ENCODE results near the gene ZNF674.

The ZNF674 gene

DNA sequence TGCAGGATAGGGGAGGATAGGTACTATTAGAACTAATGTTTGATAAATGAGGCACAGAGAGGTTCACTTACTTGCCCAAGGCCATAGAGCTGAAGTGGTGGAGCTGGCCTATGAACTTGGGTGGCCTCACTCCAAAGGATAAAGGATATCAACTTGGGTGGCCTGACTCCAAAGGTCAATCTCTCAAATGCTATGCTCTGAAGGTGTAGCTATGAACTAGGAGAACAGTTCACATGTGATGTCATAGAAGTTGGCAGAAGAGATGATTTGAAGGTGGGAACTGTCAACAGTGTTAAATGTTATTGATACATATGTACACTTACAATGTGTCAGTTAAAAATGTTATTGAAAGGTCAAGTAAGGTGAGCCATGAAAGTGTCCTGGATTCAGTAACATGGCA, 22.2 kb upstream of the ZNF674 start:
- TF ChIP-seq, protein P1, sequence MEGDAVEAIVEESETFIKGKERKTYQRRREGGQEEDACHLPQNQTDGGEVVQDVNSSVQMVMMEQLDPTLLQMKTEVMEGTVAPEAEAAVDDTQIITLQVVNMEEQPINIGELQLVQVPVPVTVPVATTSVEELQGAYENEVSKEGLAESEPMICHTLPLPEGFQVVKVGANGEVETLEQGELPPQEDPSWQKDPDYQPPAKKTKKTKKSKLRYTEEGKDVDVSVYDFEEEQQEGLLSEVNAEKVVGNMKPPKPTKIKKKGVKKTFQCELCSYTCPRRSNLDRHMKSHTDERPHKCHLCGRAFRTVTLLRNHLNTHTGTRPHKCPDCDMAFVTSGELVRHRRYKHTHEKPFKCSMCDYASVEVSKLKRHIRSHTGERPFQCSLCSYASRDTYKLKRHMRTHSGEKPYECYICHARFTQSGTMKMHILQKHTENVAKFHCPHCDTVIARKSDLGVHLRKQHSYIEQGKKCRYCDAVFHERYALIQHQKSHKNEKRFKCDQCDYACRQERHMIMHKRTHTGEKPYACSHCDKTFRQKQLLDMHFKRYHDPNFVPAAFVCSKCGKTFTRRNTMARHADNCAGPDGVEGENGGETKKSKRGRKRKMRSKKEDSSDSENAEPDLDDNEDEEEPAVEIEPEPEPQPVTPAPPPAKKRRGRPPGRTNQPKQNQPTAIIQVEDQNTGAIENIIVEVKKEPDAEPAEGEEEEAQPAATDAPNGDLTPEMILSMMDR (conservative IDR thresholded peaks at IDR 0.05; ENCODE audit: low read depth, low read length) = no peak
- Histone ChIP-seq H3K27ac (no peak overlapping the region), H3K4me2 (no peak overlapping the region)

DNA sequence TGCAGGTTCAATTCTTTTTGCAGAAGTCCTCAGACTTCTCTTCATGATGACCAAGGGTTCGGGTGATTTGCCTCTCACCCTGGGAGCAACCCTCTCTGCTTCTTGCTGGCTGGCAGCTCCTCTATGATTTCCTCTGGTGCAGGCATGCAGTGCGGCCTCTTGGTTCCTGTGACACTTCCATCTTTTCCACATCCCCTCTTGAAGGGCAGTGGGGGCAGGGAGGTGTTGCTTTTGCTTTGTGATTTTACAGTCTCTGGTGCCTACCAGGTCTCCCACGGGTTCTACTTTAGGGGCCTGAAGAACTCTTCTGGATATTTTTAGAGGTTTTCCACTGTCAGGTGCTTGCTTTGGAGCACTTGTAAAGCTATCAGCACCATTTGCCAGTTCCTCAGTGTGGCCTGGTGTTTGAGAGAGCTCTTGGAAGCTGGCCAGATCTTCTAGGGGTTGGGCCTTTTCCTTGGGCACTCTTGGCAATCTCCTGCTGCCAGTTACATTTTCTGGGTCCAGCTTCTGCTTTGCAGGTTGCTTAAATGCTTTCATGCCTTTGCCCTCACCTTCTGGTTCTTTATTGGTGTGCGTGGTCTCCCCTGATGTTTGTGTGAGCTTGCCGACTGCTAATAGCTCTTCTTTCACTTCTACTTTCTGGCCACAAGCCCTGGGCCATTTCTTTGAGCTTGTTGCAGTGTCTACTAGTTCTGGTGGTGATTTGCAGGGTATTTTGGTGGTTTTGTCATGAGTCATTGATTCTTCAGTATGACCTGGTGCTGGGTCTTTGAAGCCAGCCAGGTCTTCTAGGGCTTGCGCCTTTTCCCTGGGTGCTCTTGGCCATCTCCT, 16.8 kb upstream of the ZNF674 start:
- Histone ChIP-seq H4K20me1 (ENCODE audit: insufficient read depth) (no peaks in the 10 kb centered on the region), H2AFZ (ENCODE audit: low read depth) (peak overlapping the region; percentile 64), H3K27ac (peak overlapping the region; percentile 72), H3K4me1 (ENCODE audit: low read depth, poor library complexity, severe bottlenecking) (peaks cover 24% of the 10 kb centered on the region), H3K36me3 (ENCODE audit: insufficient read depth) (no peaks in the 10 kb centered on the region), H3K27me3 (ENCODE audit: insufficient read depth, low read depth) (no peaks in the 10 kb centered on the region), H3K4me3 (IDR thresholded peaks at IDR 0.05; ENCODE audit: insufficient read depth, low read depth, low read length) (no peak overlapping the region), H3K4me2 (peak overlapping the region; percentile 89), H3K79me2 (ENCODE audit: insufficient read depth, low read depth) (no peaks in the 10 kb centered on the region), H3K9ac (peak overlapping the region; percentile 32; the same call in 1 of the 2 replicates)
- TF ChIP-seq, protein P1 (conservative IDR thresholded peaks at IDR 0.05; ENCODE audit: low read depth, low read length) = no peak

More for the DNA sequence above, 22.2 kb upstream of the ZNF674 start:
- no peaks in the 10 kb centered on the region for H3K27me3 ChIP-seq (ENCODE audit: insufficient read depth, low read depth)
- no peak overlapping the region for H3K9ac ChIP-seq
- peaks cover 28% of the 10 kb centered on the region for H3K4me1 ChIP-seq (ENCODE audit: low read depth, poor library complexity, severe bottlenecking)
- H3K79me2 ChIP-seq (ENCODE audit: insufficient read depth, low read depth) = no peaks in the 10 kb centered on the region
- no peaks in the 10 kb centered on the region for H4K20me1 ChIP-seq (ENCODE audit: insufficient read depth)
- no peaks in the 10 kb centered on the region for H3K36me3 ChIP-seq (ENCODE audit: insufficient read depth)
- H3K4me3 ChIP-seq (IDR thresholded peaks at IDR 0.05; ENCODE audit: insufficient read depth, low read depth, low read length) = no peak overlapping the region
- no peak overlapping the region for H2AFZ ChIP-seq (ENCODE audit: low read depth)

DNA sequence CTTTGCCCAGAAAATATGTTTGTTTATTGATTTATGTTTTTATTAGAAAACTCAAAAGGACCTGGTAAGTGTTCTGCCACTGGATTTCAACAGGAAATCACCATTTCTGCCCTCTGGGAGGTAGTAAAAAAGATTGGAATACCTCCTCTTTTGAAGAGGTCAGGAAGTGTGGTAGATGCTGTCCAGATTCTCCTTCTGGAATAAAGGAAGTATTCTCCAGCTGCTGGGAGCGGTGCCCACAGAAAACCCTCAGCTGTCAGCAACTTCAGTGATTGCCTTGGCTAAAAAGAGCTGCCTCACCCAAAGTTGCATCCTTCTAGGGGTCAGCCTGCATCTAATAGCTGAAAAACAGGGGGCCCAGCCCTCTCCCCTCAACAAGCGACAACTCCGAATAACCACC, 13.8 kb upstream of the ZNF674 start:
- Histone ChIP-seq H2AFZ (ENCODE audit: low read depth) (no peak overlapping the region), H3K27me3 (ENCODE audit: insufficient read depth, low read depth) (no peaks in the 10 kb centered on the region), H3K4me3 (IDR thresholded peaks at IDR 0.05; ENCODE audit: insufficient read depth, low read depth, low read length) (no peak overlapping the region), H3K79me2 (ENCODE audit: insufficient read depth, low read depth) (no peaks in the 10 kb centered on the region), H3K4me1 (ENCODE audit: low read depth, poor library complexity, severe bottlenecking) (peaks cover 24% of the 10 kb centered on the region), H3K36me3 (ENCODE audit: insufficient read depth) (no peaks in the 10 kb centered on the region), H3K4me2 (no peak overlapping the region), H3K27ac (no peak overlapping the region), H4K20me1 (ENCODE audit: insufficient read depth) (no peaks in the 10 kb centered on the region), H3K9ac (no peak overlapping the region)
- TF ChIP-seq, protein P1 (conservative IDR thresholded peaks at IDR 0.05; ENCODE audit: low read depth, low read length) = no peak

DNA sequence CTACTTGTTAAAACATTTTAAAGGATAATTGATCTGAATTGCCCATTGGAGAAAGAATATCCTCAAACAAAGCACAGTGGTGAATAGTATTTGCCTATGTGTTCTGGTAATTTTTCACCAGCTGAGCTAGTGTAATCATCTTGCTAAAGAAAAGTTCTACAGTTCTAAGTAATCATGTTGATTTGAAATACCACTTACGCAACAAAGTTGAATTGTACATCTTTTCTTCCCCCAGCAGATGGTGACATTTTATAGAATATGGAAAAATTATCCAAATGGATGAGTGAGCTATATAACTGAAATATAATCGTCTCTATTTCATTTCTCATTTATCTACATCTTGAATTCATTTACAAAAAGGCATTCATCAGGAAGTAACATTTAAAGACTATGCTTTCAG, 9.7 kb upstream of the ZNF674 start:
- Histone ChIP-seq H3K79me2 (ENCODE audit: insufficient read depth, low read depth) (no peaks in the 10 kb centered on the region), H2AFZ (ENCODE audit: low read depth) (no peak overlapping the region), H4K20me1 (ENCODE audit: insufficient read depth) (no peaks in the 10 kb centered on the region), H3K4me1 (ENCODE audit: low read depth, poor library complexity, severe bottlenecking) (no peaks in the 10 kb centered on the region), H3K4me2 (no peak overlapping the region), H3K27me3 (ENCODE audit: insufficient read depth, low read depth) (no peaks in the 10 kb centered on the region), H3K27ac (no peak overlapping the region), H3K4me3 (IDR thresholded peaks at IDR 0.05; ENCODE audit: insufficient read depth, low read depth, low read length) (no peak overlapping the region), H3K36me3 (ENCODE audit: insufficient read depth) (no peaks in the 10 kb centered on the region), H3K9ac (no peak overlapping the region)
- TF ChIP-seq, protein P1 (conservative IDR thresholded peaks at IDR 0.05; ENCODE audit: low read depth, low read length) = no peak

All from KMS-11 (cell line).